Spleen (tissue), 7 donors: Measurements from ENCODE around the gene ST7.

ENCODE experiments used
- CTCF ChIP-seq, 11 experiments: fragments of 200-600 bp in 7 of 11; fragments of 450-650 bp in 4 of 11; sonication (generic) in 4 of 11; IDR thresholded peaks in 8 of 11; conservative IDR thresholded peaks in 3 of 11; 1 replicate in 7 of 11; 2 replicates in 4 of 11; pipeline versions ENCODE4 v1.4.0 to v1.8.0; 2016 to 2021; ENCODE audit warnings: antibody characterized with exemption in 11 of 11, inconsistent platforms in 4 of 11, mild to moderate bottlenecking in 1 of 11
- POLR2A ChIP-seq, 3 donors: fragments of 450-650 bp; IDR thresholded peaks; one replicate each; pipeline ENCODE4 v1.5.1; 2017; ENCODE audit warnings: antibody characterized with exemption in 3 of 3, mild to moderate bottlenecking in 1 of 3
- donor health status: DM: no; HTN: no; CAD: no; lungs with moderate emphysema.
- donor health status: DM: no; HTN: no; CAD: no.
- donor health status: DM: no; HTN: no; CAD: no.

- no peak for TF ChIP-seq CTCF (IDR thresholded peaks at IDR 0.05 in 8 of 11, conservative IDR thresholded peaks at IDR 0.05 in 3 of 11)
- TF ChIP-seq POLR2A (IDR thresholded peaks at IDR 0.05): no peak
Observed at GRCh38 chr7:117269886-117270285, 316.6 kb downstream of the ST7 start.
